SJCRH30 (cell line): ENCODE measurements around the gene DCXR. TPM values are rescaled to one million over a fixed set of nuclear protein-coding genes. Genes with fewer than 3 reads are reported as not detected.

Experiments used
- DNase-seq, 2 experiments: peaks; one replicate each; pipeline ENCODE4 v3.0.0-alpha.2; 2015 to 2020
- H3K27ac ChIP-seq: fragments of 250-450 bp; sonication (Bioruptor Pico); 2 replicates; pipeline ENCODE4 v1.5.1; 2020; ENCODE audit warnings: mild to moderate bottlenecking, moderate library complexity
- H3K27me3 ChIP-seq: fragments of 250-450 bp; sonication (Bioruptor Pico); 2 replicates; pipeline ENCODE4 v1.5.1; 2020; ENCODE audit warnings: mild to moderate bottlenecking, moderate library complexity
- H3K36me3 ChIP-seq: fragments of 250-450 bp; sonication (Bioruptor Pico); 2 replicates; pipeline ENCODE4 v1.5.1; 2020; ENCODE audit warnings: mild to moderate bottlenecking, moderate library complexity
- H3K4me1 ChIP-seq: fragments of 250-450 bp; sonication (Bioruptor Pico); 2 replicates; pipeline ENCODE4 v1.5.1; 2020; ENCODE audit warnings: mild to moderate bottlenecking, moderate library complexity
- H3K4me3 ChIP-seq: fragments of 250-450 bp; sonication (Bioruptor Pico); 2 replicates; pipeline ENCODE4 v1.5.1; 2020; ENCODE audit warnings: mild to moderate bottlenecking, moderate library complexity
- H3K9me3 ChIP-seq: fragments of 250-450 bp; sonication (Bioruptor Pico); replicated peaks from 2 replicates; pipeline ENCODE4 v1.5.1; 2020; ENCODE audit warnings: mild to moderate bottlenecking, moderate library complexity
- total RNA-seq: library from RNA; depleted of rRNA; stranded (reverse); fragments of >200 nt; shearing (Covaris generic); gene quantifications from 2 replicates; pipeline ENCODE4 v1.2.3, GENCODE V29; 2014; rRNA removed

DCXR gene
- total RNA-seq: 110 and 112 TPM in 2 replicates

- Histone ChIP-seq H3K27me3 (no peaks in the 10 kb centered on the region), H3K4me1 (peaks cover 3% of the 10 kb centered on the region; the same call in 1 of the 2 replicates), H3K4me3 (peak within 1 kb of the TSS; percentile 66), H3K36me3 (no peaks in the 10 kb centered on the region), H3K27ac (peak within 1 kb of the TSS; percentile 37; the same call in 1 of the 2 replicates), H3K9me3 (no peaks in the 10 kb centered on the region)
- peak; percentile 100 for DNase-seq
Observed at GRCh38 chr17:82037092-82037888, at the start of gene DCXR. Gene DCXR (minus strand): TSS chr17:82037697. CDS start chr17:82037682, 15 bp downstream.

GRCh38 chr17:82085931-82086764, 48.7 kb upstream of the DCXR start:
- H3K4me1 ChIP-seq: no peaks in the 10 kb centered on the region
- no peak for DNase-seq
- no peaks in the 10 kb centered on the region for H3K27me3 ChIP-seq
- no peak overlapping the region for H3K27ac ChIP-seq
- no peak overlapping the region for H3K4me3 ChIP-seq
- H3K9me3 ChIP-seq: no peaks in the 10 kb centered on the region
- H3K36me3 ChIP-seq: peaks cover 98% of the 10 kb centered on the region

GRCh38 chr17:82085031-82085861, 47.7 kb upstream of the DCXR start:
- Histone ChIP-seq H3K9me3 (no peaks in the 10 kb centered on the region), H3K36me3 (peaks cover 98% of the 10 kb centered on the region), H3K4me3 (no peak overlapping the region), H3K27me3 (no peaks in the 10 kb centered on the region), H3K4me1 (no peaks in the 10 kb centered on the region), H3K27ac (no peak overlapping the region)
- no peak for DNase-seq

GRCh38 chr17:82084373-82085030, 47.0 kb upstream of the DCXR start:
- no peaks in the 10 kb centered on the region for H3K4me1 ChIP-seq
- peaks cover 98% of the 10 kb centered on the region for H3K36me3 ChIP-seq
- no peak overlapping the region for H3K4me3 ChIP-seq
- no peaks in the 10 kb centered on the region for H3K9me3 ChIP-seq
- no peak for DNase-seq
- H3K27ac ChIP-seq: no peak overlapping the region
- no peaks in the 10 kb centered on the region for H3K27me3 ChIP-seq

DNA sequence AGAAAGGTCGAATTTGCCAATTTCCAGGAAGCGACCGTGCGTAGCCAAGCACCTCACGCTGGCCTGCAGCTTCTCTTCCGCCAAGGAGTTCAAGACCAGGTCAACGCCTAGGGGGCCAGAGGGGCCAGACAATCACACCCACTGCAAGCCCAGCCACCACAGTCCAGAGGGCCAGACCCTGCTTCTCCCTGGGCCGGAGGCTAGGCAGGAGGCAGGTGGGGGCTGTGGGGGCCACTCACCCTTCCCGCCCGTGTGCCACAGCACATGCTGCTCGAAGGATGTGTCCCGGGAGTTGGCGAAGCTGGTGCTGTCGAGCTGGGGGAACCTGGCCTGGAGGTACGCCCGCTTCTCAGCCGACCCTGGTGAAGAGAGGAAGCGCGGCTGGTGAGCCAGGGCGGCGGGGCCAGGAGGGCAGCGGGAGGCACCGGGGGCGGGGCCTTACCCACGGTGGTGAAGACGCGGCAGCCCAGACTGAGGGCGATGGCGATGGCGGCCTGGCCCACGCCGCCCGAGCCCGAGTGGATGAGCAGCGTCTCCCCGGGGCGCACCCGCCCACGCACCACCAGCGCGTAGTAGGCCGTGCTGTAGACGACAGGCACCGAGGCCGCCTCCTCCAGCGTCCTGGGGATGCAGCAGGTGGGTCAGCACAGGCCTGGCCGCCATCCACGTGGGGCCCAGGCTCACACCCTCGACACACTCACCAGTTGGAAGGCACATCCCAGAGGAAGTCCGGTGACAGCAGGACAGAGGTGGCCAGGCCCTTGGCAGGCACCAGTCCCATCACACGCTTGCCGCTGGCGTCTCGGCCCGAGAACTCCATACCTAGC, 46.2 kb upstream of the DCXR start:
- peaks cover 95% of the 10 kb centered on the region for H3K36me3 ChIP-seq

GRCh38 chr17:82083009-82083408, 45.5 kb upstream of the DCXR start:
- no peaks in the 10 kb centered on the region for H3K27me3 ChIP-seq
- no peak for DNase-seq
- no peak overlapping the region for H3K27ac ChIP-seq
- H3K9me3 ChIP-seq: no peaks in the 10 kb centered on the region
- H3K4me1 ChIP-seq: no peaks in the 10 kb centered on the region
- H3K4me3 ChIP-seq: no peak overlapping the region
- H3K36me3 ChIP-seq: peaks cover 94% of the 10 kb centered on the region

More for the DNA sequence above, 46.2 kb upstream of the DCXR start:
- Histone ChIP-seq H3K27ac (no peak overlapping the region), H3K27me3 (no peaks in the 10 kb centered on the region), H3K9me3 (no peaks in the 10 kb centered on the region), H3K4me1 (no peaks in the 10 kb centered on the region), H3K4me3 (no peak overlapping the region)
- no peak for DNase-seq

DNA sequence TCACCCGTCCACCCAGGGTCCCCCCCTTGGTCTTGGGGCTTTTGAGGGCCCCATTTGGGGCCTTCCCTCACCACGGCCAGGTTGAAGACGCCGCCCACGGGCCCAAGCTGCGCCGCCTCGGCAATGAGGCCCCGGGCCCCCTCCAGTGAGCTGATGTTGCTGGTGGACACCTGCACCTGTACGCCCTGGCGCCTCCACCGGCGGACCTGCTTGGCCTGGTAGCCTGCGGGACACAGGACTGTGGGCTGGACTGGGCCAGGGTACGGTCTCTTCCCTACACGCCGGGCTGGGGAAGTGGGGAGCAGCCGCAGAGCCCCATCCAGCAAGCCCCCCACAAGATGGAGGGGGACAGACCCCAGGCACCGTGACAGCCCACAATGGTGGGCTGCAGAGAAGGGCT, 45.0 kb upstream of the DCXR start:
- H3K4me1 ChIP-seq: no peaks in the 10 kb centered on the region

GRCh38 chr17:82081966-82082365, 44.5 kb upstream of the DCXR start:
- H3K4me1 ChIP-seq: no peaks in the 10 kb centered on the region
- H3K27me3 ChIP-seq: no peaks in the 10 kb centered on the region
- H3K4me3 ChIP-seq: no peak overlapping the region
- no peak for DNase-seq
- no peak overlapping the region for H3K27ac ChIP-seq
- peaks cover 86% of the 10 kb centered on the region for H3K36me3 ChIP-seq
- no peaks in the 10 kb centered on the region for H3K9me3 ChIP-seq

More for the DNA sequence above, 45.0 kb upstream of the DCXR start:
- DNase-seq: no peak
- Histone ChIP-seq H3K4me3 (no peak overlapping the region), H3K27me3 (no peaks in the 10 kb centered on the region), H3K36me3 (peaks cover 91% of the 10 kb centered on the region), H3K27ac (no peak overlapping the region), H3K9me3 (no peaks in the 10 kb centered on the region)

DNA sequence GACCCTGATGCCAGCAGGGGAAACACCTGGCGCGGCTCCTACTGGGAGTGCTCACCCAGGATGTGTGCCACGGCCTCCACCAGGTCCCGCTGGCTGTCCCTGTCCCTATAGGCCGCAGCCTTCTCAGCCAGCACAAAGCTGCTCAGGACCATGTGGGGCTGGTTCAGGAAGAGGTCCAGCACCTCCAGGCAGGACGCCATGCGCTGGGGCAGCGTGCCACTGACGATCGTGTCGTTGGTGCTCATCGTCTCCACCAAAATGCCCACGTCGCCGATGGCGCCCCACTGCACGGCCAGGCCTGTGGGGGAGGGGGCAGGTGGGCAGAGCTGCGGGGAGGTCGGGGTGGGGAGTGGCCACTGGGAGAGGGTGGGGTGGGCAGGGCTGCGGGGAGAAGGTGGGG, 44.0 kb upstream of the DCXR start:
- no peaks in the 10 kb centered on the region for H3K27me3 ChIP-seq
- H3K4me1 ChIP-seq: no peaks in the 10 kb centered on the region
- no peak overlapping the region for H3K4me3 ChIP-seq
- H3K36me3 ChIP-seq: peaks cover 82% of the 10 kb centered on the region
- H3K27ac ChIP-seq: no peak overlapping the region
- DNase-seq: no peak
- H3K9me3 ChIP-seq: no peaks in the 10 kb centered on the region

DNA sequence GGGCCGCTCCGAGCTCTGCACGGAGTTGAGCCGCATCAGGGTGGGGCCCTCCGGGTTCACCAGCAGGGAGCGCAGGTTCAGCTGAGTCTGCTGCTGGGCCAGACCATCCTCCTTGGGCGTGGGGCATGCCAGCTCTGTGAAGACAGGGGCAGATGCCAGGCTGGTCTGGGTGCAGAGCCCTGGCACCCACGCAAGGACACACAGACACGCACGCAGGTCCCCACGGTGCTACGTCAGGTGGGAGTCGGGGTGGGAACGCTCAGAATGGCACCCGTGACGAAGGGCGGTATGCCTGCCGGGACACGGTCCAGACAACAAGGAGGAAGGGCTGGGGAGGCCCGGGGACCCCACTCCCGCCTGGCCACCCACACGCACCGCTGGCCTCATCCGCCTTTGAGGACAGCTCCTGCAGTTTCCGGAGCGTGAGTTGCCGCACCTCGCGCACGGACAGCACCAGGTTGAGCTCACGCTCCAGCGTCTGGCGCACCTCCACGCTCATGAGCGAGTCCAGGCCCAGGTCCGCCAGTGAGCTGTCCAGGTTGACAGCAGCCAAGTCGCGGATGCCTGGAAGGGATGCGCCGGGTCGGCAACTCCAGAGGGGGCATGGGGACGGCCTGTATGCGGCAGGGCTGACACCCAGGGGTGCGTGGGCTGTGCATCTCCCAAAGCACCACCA, 43.4 kb upstream of the DCXR start:
- peaks cover 76% of the 10 kb centered on the region for H3K36me3 ChIP-seq

DNA sequence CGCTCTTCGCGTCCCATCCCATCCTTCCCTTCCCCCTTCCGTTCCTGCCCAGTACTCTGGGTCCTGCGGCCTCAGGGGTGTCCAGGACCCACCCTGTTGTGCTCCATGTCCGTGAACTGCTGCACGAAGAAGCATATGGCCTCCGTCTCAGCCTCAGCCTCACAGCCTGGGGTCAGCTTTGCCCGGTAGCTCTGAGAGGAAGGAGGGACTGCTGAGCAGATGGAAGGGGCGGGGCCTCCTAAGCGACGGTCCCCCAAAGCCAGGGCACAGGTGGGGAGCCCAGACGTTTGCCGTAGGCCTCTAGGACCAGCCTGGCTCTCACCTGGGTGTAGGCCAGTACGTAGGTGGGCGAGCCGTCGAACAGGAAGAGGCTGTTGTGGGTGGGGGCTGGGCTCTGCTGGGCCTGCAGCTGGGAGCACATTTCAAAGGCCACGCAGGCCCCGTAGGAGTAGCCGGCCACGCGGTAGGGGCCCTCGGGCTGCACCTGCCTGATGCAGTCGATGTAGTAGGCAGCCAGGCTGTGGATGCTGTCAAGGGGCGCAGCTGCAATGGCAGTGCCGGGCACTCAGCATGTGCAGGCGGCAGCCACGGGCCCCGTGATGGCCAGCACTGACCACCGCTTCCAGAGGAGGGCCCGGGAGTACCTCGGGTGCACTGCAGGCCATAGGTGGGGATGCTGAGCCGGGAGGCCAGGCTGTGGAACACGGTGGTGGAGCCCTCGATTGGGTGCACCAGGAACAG, 42.7 kb upstream of the DCXR start:
- Histone ChIP-seq H3K27me3 (no peaks in the 10 kb centered on the region), H3K27ac (no peak overlapping the region), H3K4me3 (no peak overlapping the region), H3K36me3 (peaks cover 69% of the 10 kb centered on the region), H3K4me1 (no peaks in the 10 kb centered on the region), H3K9me3 (no peaks in the 10 kb centered on the region)
- no peak for DNase-seq

More for the DNA sequence above, 43.4 kb upstream of the DCXR start:
- H3K4me1 ChIP-seq: no peaks in the 10 kb centered on the region
- no peaks in the 10 kb centered on the region for H3K9me3 ChIP-seq
- H3K4me3 ChIP-seq: no peak overlapping the region
- H3K27ac ChIP-seq: no peak overlapping the region
- no peak for DNase-seq
- H3K27me3 ChIP-seq: no peaks in the 10 kb centered on the region

DNA sequence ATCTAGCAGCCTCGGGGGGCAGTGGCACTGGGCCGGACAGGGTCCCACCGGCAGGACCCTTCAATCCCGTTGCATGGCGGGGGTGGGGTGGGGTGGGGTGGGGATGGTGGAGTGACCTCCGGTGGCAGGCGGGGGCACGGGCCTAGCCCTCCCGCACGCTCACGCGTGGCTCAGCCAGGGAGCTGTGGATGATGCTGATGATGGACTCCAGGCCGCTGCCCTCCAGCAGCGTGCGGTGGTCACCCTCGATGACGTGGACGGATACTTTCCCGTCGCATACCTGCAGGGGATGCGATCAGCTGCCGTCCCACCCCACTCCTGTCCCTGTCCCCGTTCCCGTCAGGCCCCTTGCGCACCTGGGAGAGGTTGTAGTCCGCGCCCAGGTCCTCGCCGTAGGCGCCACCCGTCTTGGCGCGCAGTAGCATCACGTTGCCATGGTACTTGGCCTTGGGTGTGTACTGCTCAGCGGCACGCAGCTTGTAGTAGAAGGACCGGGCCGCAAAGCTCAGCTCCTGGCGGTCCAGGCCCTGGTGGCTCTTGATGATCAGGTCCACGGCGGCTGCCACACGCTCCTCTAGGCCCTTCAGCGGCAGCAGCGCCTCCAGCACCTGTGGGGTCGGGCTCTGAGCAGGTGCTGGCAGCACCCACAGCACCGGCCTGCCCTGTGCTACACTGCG, 41.6 kb upstream of the DCXR start:
- Histone ChIP-seq H3K4me3 (no peak overlapping the region), H3K4me1 (no peaks in the 10 kb centered on the region), H3K9me3 (no peaks in the 10 kb centered on the region), H3K27ac (no peak overlapping the region), H3K27me3 (no peaks in the 10 kb centered on the region), H3K36me3 (peaks cover 58% of the 10 kb centered on the region)
- DNase-seq: no peak
